HepG2 (cell line): ENCODE results near the gene OR5A1.
"Not testable (repeated sequence)": the region's sequence is repeated elsewhere in the genome, so short reads cannot be mapped to it uniquely, and the experiment has no call there.

Source experiments
- CTCF ChIP-seq: sonication (generic); formaldehyde crosslinking; IDR thresholded peaks from 2 replicates; pipeline ENCODE4 v1.5.0; 2020; ENCODE audit warnings: mild to moderate bottlenecking, missing genetic modification reagents, moderate library complexity
- GTF3A ChIP-seq: sonication (generic); formaldehyde crosslinking; conservative IDR thresholded peaks from 2 replicates; pipeline ENCODE4 v1.4.0; 2020; ENCODE audit warnings: mild to moderate bottlenecking, missing genetic modification reagents
- HNRNPUL1 ChIP-seq: fragments of 200-400 bp; formaldehyde crosslinking; IDR thresholded peaks from 2 replicates; pipeline ENCODE4 v1.6.1; 2017; ENCODE audit warnings: low read depth, mild to moderate bottlenecking, low read length, moderate library complexity
- IRF9 ChIP-seq: sonication (generic); formaldehyde crosslinking; IDR thresholded peaks from 2 replicates; pipeline ENCODE4 v1.8.0; 2022; ENCODE audit warnings: missing genetic modification reagents, mild to moderate bottlenecking, borderline replicate concordance
- KLF16 ChIP-seq, 2 experiments: sonication (generic) in 1 of 2; formaldehyde crosslinking in 1 of 2; IDR thresholded peaks; 2 replicates each; pipeline versions ENCODE4 v1.6.1 to v1.8.0; 2016 to 2023; ENCODE audit warnings: missing genetic modification reagents in 2 of 2, missing compliant biosample characterization in 1 of 2
- ZFP1 ChIP-seq: IDR thresholded peaks from 2 replicates; pipeline ENCODE4 v1.6.1; 2016
- TF ChIP-seq, protein P1 (sequence below): sonication (generic); formaldehyde crosslinking; IDR thresholded peaks from 2 replicates; pipeline ENCODE4 v1.4.0; 2020; ENCODE audit warnings: missing genetic modification reagents, borderline replicate concordance

DNA sequence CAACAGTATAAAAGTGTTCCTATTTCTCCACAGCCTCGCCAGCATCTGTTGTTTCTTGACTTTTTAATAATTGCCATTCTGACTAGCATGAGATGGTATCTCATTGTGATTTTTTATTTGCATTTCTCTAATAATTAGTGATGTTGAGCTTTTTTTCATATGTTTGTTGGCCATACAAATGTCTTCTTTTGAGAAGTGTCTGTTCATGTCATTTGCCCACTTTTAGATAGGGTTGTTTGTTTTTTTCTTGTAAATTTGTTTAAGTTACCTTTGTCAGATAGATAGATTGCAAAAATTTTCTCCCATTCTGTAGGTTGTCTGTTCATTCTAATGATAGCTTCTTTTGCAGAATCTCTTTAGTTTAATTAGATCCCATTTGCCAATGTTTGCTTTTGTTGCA, 9.4 kb downstream of the OR5A1 start:
- TF ChIP-seq, protein P1, sequence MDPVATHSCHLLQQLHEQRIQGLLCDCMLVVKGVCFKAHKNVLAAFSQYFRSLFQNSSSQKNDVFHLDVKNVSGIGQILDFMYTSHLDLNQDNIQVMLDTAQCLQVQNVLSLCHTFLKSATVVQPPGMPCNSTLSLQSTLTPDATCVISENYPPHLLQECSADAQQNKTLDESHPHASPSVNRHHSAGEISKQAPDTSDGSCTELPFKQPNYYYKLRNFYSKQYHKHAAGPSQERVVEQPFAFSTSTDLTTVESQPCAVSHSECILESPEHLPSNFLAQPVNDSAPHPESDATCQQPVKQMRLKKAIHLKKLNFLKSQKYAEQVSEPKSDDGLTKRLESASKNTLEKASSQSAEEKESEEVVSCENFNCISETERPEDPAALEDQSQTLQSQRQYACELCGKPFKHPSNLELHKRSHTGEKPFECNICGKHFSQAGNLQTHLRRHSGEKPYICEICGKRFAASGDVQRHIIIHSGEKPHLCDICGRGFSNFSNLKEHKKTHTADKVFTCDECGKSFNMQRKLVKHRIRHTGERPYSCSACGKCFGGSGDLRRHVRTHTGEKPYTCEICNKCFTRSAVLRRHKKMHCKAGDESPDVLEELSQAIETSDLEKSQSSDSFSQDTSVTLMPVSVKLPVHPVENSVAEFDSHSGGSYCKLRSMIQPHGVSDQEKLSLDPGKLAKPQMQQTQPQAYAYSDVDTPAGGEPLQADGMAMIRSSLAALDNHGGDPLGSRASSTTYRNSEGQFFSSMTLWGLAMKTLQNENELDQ (CRISPR knock-in tag), result not testable (repeated sequence)
- TF ChIP-seq IRF9; ZFP1; HNRNPUL1; CTCF (CRISPR knock-in tag); GTF3A (CRISPR knock-in tag); KLF16 (CRISPR knock-in tag; IDR thresholded peaks at IDR 0.05): not testable (repeated sequence)
